GM19395 (cell line): ENCODE measurements around the gene AARS1.
"Not testable (repeated sequence)": the region's sequence is repeated elsewhere in the genome, so short reads cannot be mapped to it uniquely, and the experiment has no call there.

ENCODE experiments used
- ATAC-seq: cut with Tn5 transposase; IDR thresholded peaks from one replicate; pipeline ENCODE4 v1.9.1; 2021; ENCODE audit warnings: mild to moderate bottlenecking, moderate library complexity; ENCODE audit not compliant: unreplicated experiment

Gene AARS1

GRCh38 chr16:70276392-70276791 lies 12.9 kb downstream of the AARS1 start:
- no peak for ATAC-seq

DNA sequence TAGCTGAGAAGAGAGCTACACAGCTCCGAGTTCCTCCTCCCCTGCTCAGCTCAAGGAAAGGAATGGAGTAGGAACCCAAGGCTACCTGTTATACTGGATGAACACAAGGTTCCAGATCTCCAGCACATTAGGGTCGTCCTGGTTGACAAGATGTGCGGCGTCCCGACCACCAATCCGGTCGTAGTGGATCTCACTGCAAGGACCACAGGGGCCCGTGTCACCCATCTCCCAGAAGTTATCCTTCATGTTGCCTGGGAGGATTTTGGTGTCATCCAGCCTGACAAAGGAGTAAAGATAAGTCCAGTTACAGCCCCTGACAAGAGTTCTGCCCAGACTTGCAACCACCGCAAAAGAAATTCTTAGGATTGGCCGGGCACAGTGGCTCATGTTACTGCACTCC lies 17.6 kb downstream of the AARS1 start:
- ATAC-seq, result no peak

- no peak for ATAC-seq
These were observed 19.1 kb downstream of the AARS1 start for GRCh38 chr16:70270176-70270575.

GRCh38 chr16:70269471-70269870 lies 19.8 kb downstream of the AARS1 start:
- no peak for ATAC-seq

- not testable (repeated sequence) for ATAC-seq
These were observed 21.4 kb downstream of the AARS1 start for GRCh38 chr16:70267922-70268321.

DNA sequence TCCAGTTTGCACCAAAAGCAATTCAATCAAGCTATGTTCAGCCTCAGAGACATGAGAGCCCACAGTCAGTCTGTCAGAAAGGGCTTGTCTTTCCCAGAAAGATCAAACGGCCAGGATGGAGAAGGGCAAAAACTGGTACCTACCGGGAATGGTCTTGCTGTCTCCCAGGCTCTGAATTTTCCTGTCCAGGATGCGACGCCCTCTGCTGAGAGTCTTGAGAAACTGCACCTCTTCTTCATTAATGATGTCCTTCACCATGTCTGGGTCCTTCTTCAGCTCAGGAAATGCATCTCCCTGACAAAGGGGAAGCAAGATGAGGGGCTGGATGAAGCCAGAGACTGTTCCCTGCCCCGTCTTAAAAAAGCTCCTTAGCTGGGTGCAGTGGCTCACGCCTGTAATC lies 21.8 kb downstream of the AARS1 start:
- ATAC-seq, result no peak

GRCh38 chr16:70259903-70260302 lies 29.4 kb downstream of the AARS1 start:
- not testable (repeated sequence) for ATAC-seq

GRCh38 chr16:70258946-70259345 lies 30.4 kb downstream of the AARS1 start:
- ATAC-seq, result no peak

- ATAC-seq, result no peak
These were observed 31.2 kb downstream of the AARS1 start for GRCh38 chr16:70258065-70258464.

- ATAC-seq, result no peak
These were observed 31.9 kb downstream of the AARS1 start for GRCh38 chr16:70257391-70257790.

GRCh38 chr16:70255574-70255973 lies 33.7 kb downstream of the AARS1 start:
- ATAC-seq, result no peak

DNA sequence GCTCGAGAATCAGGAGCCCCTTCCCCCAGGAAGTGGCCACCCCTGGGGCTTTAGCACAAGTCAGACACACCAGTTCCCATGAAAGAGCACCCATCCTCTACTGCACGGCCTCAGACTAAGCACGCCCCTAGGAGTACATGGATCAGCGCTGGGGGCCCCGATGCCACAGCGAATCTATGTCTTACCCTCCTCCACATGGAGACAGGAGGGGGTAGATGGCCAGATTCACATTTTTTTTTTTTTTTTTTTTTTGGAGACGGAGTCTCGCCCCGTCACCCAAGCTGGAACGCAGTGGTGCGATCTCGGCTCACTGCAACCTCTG lies 34.4 kb downstream of the AARS1 start:
- ATAC-seq, result no peak

GRCh38 chr16:70254180-70254964 lies 34.9 kb downstream of the AARS1 start:
- ATAC-seq, result no peak

- no peak for ATAC-seq
These were observed 35.8 kb downstream of the AARS1 start for GRCh38 chr16:70253291-70254106.

DNA sequence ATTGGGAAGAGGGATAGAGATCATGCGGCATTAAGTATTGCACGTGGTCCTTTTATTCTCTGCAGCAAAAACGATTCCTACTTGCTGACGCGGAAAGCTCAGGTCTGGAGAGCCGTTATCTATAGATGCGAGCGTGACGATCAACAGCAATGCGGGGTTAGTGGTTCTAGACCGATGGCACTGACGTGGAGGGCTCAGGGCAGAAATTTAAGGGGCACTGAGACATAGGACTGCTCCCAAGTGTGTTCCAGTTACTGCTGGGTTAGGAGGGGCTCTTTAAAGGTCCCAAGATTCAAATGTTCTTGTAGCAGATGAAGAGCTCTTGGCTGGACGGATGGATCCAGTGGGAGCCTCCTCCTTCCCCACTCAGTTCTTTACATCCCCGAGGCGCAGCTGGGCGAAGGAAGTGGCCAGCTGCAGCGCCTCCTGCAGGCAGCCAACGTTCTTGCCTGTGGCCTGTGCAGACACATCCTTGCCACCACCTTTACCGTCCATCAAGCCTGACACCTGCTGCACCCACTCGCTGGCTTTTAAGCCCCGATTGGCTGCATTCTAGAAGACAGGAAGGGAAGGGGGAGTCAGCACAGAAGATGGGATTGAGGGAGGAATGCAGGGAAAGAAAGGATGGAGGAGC lies 36.8 kb downstream of the AARS1 start:
- ATAC-seq, result no peak

DNA sequence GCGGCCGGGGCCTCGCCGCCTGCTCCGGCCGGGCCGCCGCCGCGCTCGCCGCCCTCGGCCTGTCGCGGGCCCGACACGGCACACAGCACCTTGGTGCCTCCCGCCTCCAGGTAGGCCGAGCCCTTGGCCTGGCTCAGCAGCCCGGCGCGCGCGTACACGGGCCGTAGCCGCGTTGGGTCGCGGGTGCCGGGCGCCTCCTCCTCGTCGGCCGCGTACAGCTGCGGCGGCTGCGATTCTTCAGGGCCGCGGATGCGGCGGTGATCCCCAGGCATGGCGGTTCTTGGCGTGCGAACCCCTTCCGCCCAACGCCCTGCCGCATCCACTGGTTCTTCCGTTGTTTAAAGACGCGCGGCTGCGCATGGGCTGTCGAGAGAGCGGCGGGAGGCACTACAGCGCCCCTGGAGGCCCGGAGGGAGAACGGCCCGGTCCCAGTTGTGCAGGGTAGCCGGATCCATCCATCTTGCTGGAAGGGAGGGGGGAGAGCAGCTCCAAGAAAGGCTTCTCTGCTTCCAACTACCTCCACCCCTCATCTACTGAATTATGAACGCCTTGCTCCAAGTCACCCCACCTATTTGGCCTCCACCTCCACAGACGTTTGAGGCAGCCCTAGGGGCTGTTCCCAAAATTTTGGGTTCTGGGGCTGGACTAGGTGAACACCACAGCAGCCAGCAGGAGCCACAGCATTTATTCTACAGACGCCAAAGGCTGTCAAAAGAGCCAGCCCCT lies 37.5 kb downstream of the AARS1 start, which contains the start of gene EXOSC6:
EXOSC6 (minus strand) TSS at position 312 of the 726 bp plus-strand sequence; CDS start at position 272, 40 bp downstream.
- peak; percentile 93 for ATAC-seq

GRCh38 chr16:70250748-70251628 lies 38.3 kb downstream of the AARS1 start:
- ATAC-seq, result peak; percentile 43

DNA sequence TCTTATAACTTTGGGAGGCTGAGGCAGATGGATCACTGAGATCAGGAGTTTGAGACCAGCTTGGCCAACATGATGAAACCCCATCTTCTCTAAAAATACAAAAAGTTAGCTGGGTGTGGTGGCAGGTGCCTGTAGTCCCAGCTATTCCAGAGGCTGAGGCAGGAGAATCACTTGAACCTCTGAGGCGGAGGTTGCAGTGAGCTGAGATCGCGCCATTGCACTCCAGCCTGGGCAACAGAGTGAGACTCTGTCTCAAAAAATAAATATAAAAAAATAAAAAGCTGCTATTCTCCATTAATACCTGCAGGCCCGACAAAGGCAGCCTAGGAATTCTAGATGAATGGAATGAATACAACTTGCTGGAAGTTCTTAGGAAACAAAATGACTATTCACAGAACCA lies 39.6 kb downstream of the AARS1 start:
- ATAC-seq, result not testable (repeated sequence)

DNA sequence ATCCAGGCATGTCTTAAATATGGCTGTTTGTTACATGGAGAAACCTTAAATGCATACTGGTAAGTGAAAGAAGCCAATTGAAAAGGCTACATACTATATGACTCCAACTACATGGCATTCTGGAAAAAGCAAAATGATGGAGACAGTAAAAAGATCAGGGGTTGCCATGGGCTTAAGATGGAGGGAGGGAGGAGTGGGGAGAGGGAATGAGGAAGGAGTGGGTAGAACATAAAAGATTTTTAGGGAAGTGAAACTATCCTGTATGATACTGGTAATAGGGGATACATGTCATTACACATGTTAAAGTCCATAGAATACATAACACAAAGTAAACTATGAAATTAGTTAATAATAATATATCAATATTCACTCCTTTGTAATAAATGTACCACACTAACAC lies 50.5 kb downstream of the AARS1 start:
- not testable (repeated sequence) for ATAC-seq

GRCh38 chr16:70231831-70232230 lies 57.5 kb downstream of the AARS1 start:
- not testable (repeated sequence) for ATAC-seq
